Mesendoderm (in vitro differentiated cells): Measurements from ENCODE around the gene PCNT.
"Not testable (repeated sequence)": the region's sequence is repeated elsewhere in the genome, so short reads cannot be mapped to it uniquely, and the experiment has no call there.

ENCODE experiments used
- DNase-seq: peaks from one replicate; pipeline ENCODE4 v3.0.0; 2013
- H2AK5ac ChIP-seq: 2 replicates; pipeline ENCODE4 v1.6.1; 2013; ENCODE audit warnings: low read length, inconsistent platforms
- H2BK120ac ChIP-seq: 2 replicates; pipeline ENCODE4 v1.6.1; 2013; ENCODE audit warnings: low read depth, mild to moderate bottlenecking, low read length, moderate library complexity, mixed read lengths
- H2BK15ac ChIP-seq: replicated peaks from 2 replicates; pipeline ENCODE4 v1.6.1; 2013; ENCODE audit warnings: low read depth, mild to moderate bottlenecking, moderate library complexity
- H2BK5ac ChIP-seq: 2 replicates; pipeline ENCODE4 v1.6.1; 2013; ENCODE audit warnings: low read length, inconsistent platforms
- H3K18ac ChIP-seq: 2 replicates; pipeline ENCODE4 v1.6.1; 2013; ENCODE audit warnings: mild to moderate bottlenecking, low read length, mixed read lengths
- H3K23ac ChIP-seq: one replicate; pipeline ENCODE4 v1.6.1; 2013; ENCODE audit warnings: low read length
- H3K27ac ChIP-seq: 2 replicates; pipeline ENCODE4 v1.5.1; 2013; ENCODE audit warnings: low read depth, mild to moderate bottlenecking, inconsistent platforms, low read length, moderate library complexity
- H3K27me3 ChIP-seq: 2 replicates; pipeline ENCODE4 v1.6.1; 2013; ENCODE audit warnings: low read length, control low read depth, mild to moderate bottlenecking, inconsistent platforms; ENCODE audit not compliant: insufficient read depth, poor library complexity
- H3K36me3 ChIP-seq: 2 replicates; pipeline ENCODE4 v1.6.1; 2013; ENCODE audit warnings: low read length, inconsistent platforms; ENCODE audit not compliant: control insufficient read depth, insufficient read depth
- H3K4ac ChIP-seq: one replicate; pipeline ENCODE4 v1.6.1; 2013; ENCODE audit warnings: low read depth, mild to moderate bottlenecking, low read length, moderate library complexity
- H3K4me1 ChIP-seq: 2 replicates; pipeline ENCODE4 v1.6.1; 2013; ENCODE audit warnings: low read depth, low read length, inconsistent platforms; ENCODE audit not compliant: control insufficient read depth
- H3K4me2 ChIP-seq: 2 replicates; pipeline ENCODE4 v1.6.1; 2013; ENCODE audit warnings: low read length
- H3K4me3 ChIP-seq: 2 replicates; pipeline ENCODE4 v1.5.1; 2013; ENCODE audit warnings: mild to moderate bottlenecking, low read length
- H3K56ac ChIP-seq: one replicate; pipeline ENCODE4 v1.6.1; 2013; ENCODE audit warnings: low read length
- H3K79me1 ChIP-seq: 2 replicates; pipeline ENCODE4 v1.6.1; 2013; ENCODE audit warnings: low read length, inconsistent platforms
- H3K79me2 ChIP-seq: 2 replicates; pipeline ENCODE4 v1.6.1; 2013; ENCODE audit warnings: mild to moderate bottlenecking, low read length; ENCODE audit not compliant: control insufficient read depth, insufficient read depth
- H3K9ac ChIP-seq: 2 replicates; pipeline ENCODE4 v1.6.1; 2013; ENCODE audit warnings: low read length, inconsistent platforms
- H4K5ac ChIP-seq: one replicate; pipeline ENCODE4 v1.6.1; 2013; ENCODE audit warnings: low read length
- H4K8ac ChIP-seq: one replicate; pipeline ENCODE4 v1.6.1; 2013; ENCODE audit warnings: low read depth, mild to moderate bottlenecking, control low read depth, low read length, moderate library complexity
- WGBS: extraction: QIAGEN DNeasy Blood & Tissue Kit; methylation state at CpG from one replicate; pipeline ENCODE4 v1.1.7; 2013; ENCODE audit warnings: low lambda C conversion rate, missing lambda C conversion rate; ENCODE audit not compliant: insufficient coverage; ENCODE audit errors: extremely low coverage; 5-methylcytosine and 5-hydroxymethylcytosine counted together

Gene PCNT

DNA sequence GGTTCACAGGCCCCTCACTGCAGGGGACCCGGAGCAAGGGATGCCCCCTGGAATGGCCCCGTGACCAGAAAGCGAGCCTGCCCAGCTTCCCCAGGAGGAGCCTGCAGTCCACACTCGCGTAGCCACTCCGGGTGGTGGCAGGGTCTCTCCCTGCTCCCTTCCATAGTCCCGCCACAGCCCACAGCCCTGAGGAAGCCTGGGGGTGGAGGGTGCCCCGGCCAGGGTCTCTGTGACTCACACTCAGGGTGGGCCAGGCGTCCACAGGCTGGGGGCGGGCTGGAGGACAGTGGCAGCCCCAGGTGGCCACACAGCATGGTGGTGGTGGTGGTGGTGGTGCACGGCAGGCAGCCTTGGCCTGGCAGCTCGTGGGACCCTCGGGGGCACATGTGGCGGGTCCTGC is 22.2 kb upstream of the PCNT start:
- H2AK5ac ChIP-seq, result no peak overlapping the region
- H2BK120ac ChIP-seq, result no peak overlapping the region
- no peaks in the 10 kb centered on the region for H3K27me3 ChIP-seq
- H3K9ac ChIP-seq, result no peak overlapping the region
- no peak overlapping the region for H3K18ac ChIP-seq
- H3K4me3 ChIP-seq, result no peak overlapping the region
- H3K4ac ChIP-seq, result no peak overlapping the region
- H3K27ac ChIP-seq, result no peak overlapping the region
- H2BK5ac ChIP-seq, result no peak overlapping the region
- no peak overlapping the region for H4K8ac ChIP-seq
- WGBS, result no CpG with 5 or more reads among the region's 14 CpGs
- H3K79me1 ChIP-seq, result no peaks in the 10 kb centered on the region
- no peaks in the 10 kb centered on the region for H3K79me2 ChIP-seq
- no peak overlapping the region for H3K23ac ChIP-seq
- H3K4me2 ChIP-seq, result no peak overlapping the region
- no peak overlapping the region for H2BK15ac ChIP-seq
- H3K4me1 ChIP-seq, result no peaks in the 10 kb centered on the region
- H4K5ac ChIP-seq, result no peak overlapping the region
- DNase-seq, result no peak
- H3K36me3 ChIP-seq, result peaks cover 7% of the 10 kb centered on the region
- no peak overlapping the region for H3K56ac ChIP-seq

DNA sequence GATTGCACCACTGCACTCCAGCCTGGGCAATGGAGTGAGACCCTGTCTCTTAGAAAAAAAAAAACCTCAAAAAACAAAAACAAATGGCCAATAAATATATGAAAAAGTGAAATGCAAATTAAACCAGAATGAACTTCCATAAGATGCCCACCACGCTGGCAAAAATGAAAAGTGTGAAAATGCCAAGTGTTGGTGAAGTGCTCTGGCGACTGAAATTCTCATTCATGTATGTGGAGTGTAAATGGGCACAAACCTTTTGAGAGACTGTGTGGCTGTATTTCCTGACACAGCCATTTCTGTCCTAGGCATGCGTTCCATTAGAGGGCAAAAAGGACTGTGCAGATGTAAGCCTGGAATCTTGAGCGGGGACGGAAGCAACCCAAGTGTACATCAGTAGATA is 19.5 kb upstream of the PCNT start:
- Histone ChIP-seq H2BK5ac (no peak overlapping the region), H3K36me3 (peaks cover 6% of the 10 kb centered on the region)

DNA sequence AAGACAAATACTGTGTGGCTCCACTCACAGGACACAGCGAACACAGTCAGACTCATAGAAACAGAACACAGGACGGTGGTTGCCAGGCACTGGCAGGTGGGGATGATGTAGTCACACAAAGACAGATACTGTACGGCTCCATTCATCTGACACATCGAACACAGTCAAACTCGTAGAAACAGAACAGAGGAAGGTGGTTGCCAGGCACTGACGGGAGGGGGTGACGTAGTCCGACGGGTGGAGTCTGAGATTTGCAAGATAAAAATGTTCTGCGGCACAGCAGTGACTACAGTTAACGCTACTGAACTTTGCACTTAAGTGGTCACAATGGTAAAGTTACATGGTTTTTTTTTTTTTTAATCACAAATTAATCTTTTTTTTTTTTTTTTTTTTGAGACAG is 19.0 kb upstream of the PCNT start:
- Histone ChIP-seq H2BK120ac (no peak overlapping the region), H3K79me1 (no peaks in the 10 kb centered on the region), H2BK15ac (no peak overlapping the region), H3K4ac (no peak overlapping the region), H3K36me3 (peaks cover 4% of the 10 kb centered on the region), H3K27ac (no peak overlapping the region), H4K8ac (no peak overlapping the region), H3K4me3 (no peak overlapping the region), H3K4me1 (no peaks in the 10 kb centered on the region), H3K56ac (no peak overlapping the region), H3K79me2 (no peaks in the 10 kb centered on the region), H3K23ac (no peak overlapping the region), H3K9ac (no peak overlapping the region), H3K18ac (no peak overlapping the region), H3K4me2 (no peak overlapping the region), H4K5ac (no peak overlapping the region), H2AK5ac (no peak overlapping the region), H3K27me3 (no peaks in the 10 kb centered on the region), H2BK5ac (no peak overlapping the region)
- no peak for DNase-seq
- WGBS, result no CpG with 5 or more reads among the region's 11 CpGs

More for the DNA sequence above, 19.5 kb upstream of the PCNT start:
- Histone ChIP-seq H3K4me2 (no peak overlapping the region), H3K9ac (no peak overlapping the region), H3K79me2 (no peaks in the 10 kb centered on the region), H3K23ac (no peak overlapping the region), H2AK5ac (no peak overlapping the region), H4K5ac (no peak overlapping the region), H2BK15ac (no peak overlapping the region), H3K18ac (no peak overlapping the region), H2BK120ac (no peak overlapping the region), H3K4me1 (no peaks in the 10 kb centered on the region), H3K27me3 (no peaks in the 10 kb centered on the region), H3K4me3 (no peak overlapping the region), H4K8ac (no peak overlapping the region), H3K56ac (no peak overlapping the region), H3K27ac (no peak overlapping the region), H3K4ac (no peak overlapping the region), H3K79me1 (no peaks in the 10 kb centered on the region)
- WGBS, result no CpG with 5 or more reads among the region's 5 CpGs
- DNase-seq, result no peak

DNA sequence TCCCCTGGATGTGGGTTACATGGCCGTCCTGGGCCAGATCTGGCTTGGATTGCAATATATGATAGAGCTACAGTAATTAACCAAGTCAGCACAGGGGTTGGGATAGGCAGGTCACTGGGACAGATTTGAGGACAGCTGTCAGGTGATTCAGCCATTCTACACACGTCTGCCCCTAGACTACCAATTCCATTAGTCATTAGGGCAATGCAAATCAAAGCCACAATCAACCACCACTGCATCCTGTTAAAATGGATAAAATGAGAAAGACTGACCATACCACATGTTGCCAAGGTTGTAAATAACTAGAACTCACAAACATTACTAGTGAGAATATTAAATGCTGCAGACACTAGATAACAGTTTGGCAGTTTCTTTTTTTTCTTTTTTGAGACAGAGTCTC is 16.3 kb upstream of the PCNT start:
- H3K79me2 ChIP-seq, result no peaks in the 10 kb centered on the region
- no peaks in the 10 kb centered on the region for H3K4me1 ChIP-seq
- H3K27me3 ChIP-seq, result no peaks in the 10 kb centered on the region
- no peak for DNase-seq
- no peaks in the 10 kb centered on the region for H3K79me1 ChIP-seq
- H3K23ac ChIP-seq, result no peak overlapping the region
- no peak overlapping the region for H4K8ac ChIP-seq
- no peak overlapping the region for H2BK5ac ChIP-seq
- no peak overlapping the region for H3K18ac ChIP-seq
- no CpG with 5 or more reads among the region's 2 CpGs for WGBS
- no peak overlapping the region for H3K27ac ChIP-seq
- H3K9ac ChIP-seq, result no peak overlapping the region
- H2BK15ac ChIP-seq, result no peak overlapping the region
- H3K4ac ChIP-seq, result no peak overlapping the region
- H3K4me3 ChIP-seq, result no peak overlapping the region
- no peak overlapping the region for H3K4me2 ChIP-seq
- no peak overlapping the region for H3K56ac ChIP-seq
- peaks cover 2% of the 10 kb centered on the region for H3K36me3 ChIP-seq
- H2BK120ac ChIP-seq, result no peak overlapping the region
- no peak overlapping the region for H2AK5ac ChIP-seq
- no peak overlapping the region for H4K5ac ChIP-seq

DNA sequence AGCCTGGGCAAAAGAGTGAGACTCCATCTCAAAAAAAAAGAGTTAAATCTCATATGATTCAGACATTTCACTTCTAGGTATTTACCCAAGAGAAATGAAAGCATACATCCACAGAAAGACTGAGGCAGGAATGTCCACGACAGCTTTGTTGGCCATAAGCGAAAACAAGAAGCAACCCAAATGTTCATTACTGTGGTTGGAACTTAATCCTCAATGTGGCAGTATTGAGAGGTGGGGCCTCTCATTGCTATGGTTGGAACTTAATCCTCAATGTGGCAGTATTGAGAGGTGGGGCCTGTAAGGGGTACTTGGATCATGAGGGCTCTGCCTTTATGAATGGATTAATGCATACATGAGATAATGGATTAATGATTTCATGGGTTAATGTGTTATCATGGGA is 15.5 kb upstream of the PCNT start:
- Histone ChIP-seq H4K5ac (no peak overlapping the region), H3K36me3 (peaks cover 2% of the 10 kb centered on the region), H2BK120ac (no peak overlapping the region), H3K56ac (no peak overlapping the region), H2BK15ac (no peak overlapping the region), H4K8ac (no peak overlapping the region), H3K27me3 (no peaks in the 10 kb centered on the region), H3K9ac (no peak overlapping the region), H3K27ac (no peak overlapping the region), H3K18ac (no peak overlapping the region), H2BK5ac (no peak overlapping the region), H3K79me2 (no peaks in the 10 kb centered on the region), H2AK5ac (no peak overlapping the region), H3K79me1 (no peaks in the 10 kb centered on the region), H3K23ac (no peak overlapping the region), H3K4me1 (no peaks in the 10 kb centered on the region), H3K4me2 (no peak overlapping the region), H3K4ac (no peak overlapping the region), H3K4me3 (no peak overlapping the region)
- no CpG with 5 or more reads among the region's 2 CpGs for WGBS
- no peak for DNase-seq

DNA sequence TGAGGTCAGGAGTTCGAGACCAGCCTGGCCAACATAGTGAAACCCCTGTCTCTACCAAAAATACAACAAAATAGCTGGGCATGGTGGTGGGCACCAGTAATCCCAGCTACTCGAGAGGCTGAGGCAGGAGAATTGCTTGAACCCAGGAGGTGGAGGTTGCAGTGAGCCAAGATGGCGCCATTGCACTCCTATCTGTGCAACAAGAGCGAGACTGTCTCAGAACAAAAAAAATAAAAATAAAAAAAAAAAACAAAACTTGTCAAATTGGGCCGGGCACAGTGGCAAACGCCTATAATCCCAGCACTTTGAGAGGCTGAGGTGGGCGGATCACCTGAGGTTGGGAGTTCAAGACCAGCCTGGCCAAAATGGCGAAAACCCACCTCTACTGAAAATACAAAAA is 13.7 kb upstream of the PCNT start:
- H3K4ac ChIP-seq, H2BK5ac ChIP-seq, H3K56ac ChIP-seq, H3K9ac ChIP-seq, H3K27me3 ChIP-seq, H3K4me3 ChIP-seq, H3K79me2 ChIP-seq, DNase-seq, H3K36me3 ChIP-seq, H2BK120ac ChIP-seq, H3K4me2 ChIP-seq, H3K4me1 ChIP-seq, H2AK5ac ChIP-seq, H4K8ac ChIP-seq, H3K79me1 ChIP-seq, H2BK15ac ChIP-seq, H3K18ac ChIP-seq, H3K27ac ChIP-seq, H4K5ac ChIP-seq, H3K23ac ChIP-seq: not testable (repeated sequence)
- no CpG with 5 or more reads among the region's 8 CpGs for WGBS
